Loucy (cell line): ENCODE results near the gene FRZB.
A peak's percentile ranks its signal among the peaks of the same experiment; 100 is the strongest.

Experiments
- H2AFZ ChIP-seq: fragments of 200-600 bp; sonication (generic); 2 replicates; pipeline ENCODE4 v1.6.0; 2016; ENCODE audit warnings: antibody characterized with exemption, mild to moderate bottlenecking, low read length, moderate library complexity
- H3F3A ChIP-seq: fragments of 200-600 bp; 2 replicates; pipeline ENCODE4 v1.6.0; 2016; ENCODE audit warnings: antibody characterized with exemption, low read depth, mild to moderate bottlenecking
- H3K27me3 ChIP-seq: fragments of 200-600 bp; sonication (generic); 2 replicates; pipeline ENCODE4 v1.6.1; 2014; ENCODE audit warnings: low read length, mild to moderate bottlenecking; ENCODE audit not compliant: insufficient read depth, poor library complexity, severe bottlenecking
- H3K36me3 ChIP-seq: fragments of 200-600 bp; sonication (generic); 2 replicates; pipeline ENCODE4 v1.6.1; 2016; ENCODE audit warnings: low read length; ENCODE audit not compliant: insufficient read depth
- H3K4me1 ChIP-seq: fragments of 200-600 bp; sonication (generic); 2 replicates; pipeline ENCODE4 v1.5.1; 2014; ENCODE audit warnings: low read length, mild to moderate bottlenecking; ENCODE audit not compliant: insufficient read depth, poor library complexity, severe bottlenecking
- H3K4me2 ChIP-seq: fragments of 200-600 bp; sonication (generic); 2 replicates; pipeline ENCODE4 v1.6.0; 2014; ENCODE audit warnings: antibody characterized with exemption, low read length, low read depth, mild to moderate bottlenecking; ENCODE audit not compliant: poor library complexity, severe bottlenecking
- H3K4me3 ChIP-seq: fragments of 200-600 bp; sonication (generic); 2 replicates; pipeline ENCODE4 v1.5.1; 2014; ENCODE audit warnings: low read length, mild to moderate bottlenecking, mixed read lengths; ENCODE audit not compliant: poor library complexity, severe bottlenecking
- H3K79me2 ChIP-seq: fragments of 200-600 bp; sonication (generic); 2 replicates; pipeline ENCODE4 v1.6.1; 2014; ENCODE audit warnings: low read length; ENCODE audit not compliant: insufficient read depth
- H3K9ac ChIP-seq: fragments of 200-600 bp; sonication (generic); 2 replicates; pipeline ENCODE4 v1.6.0; 2014; ENCODE audit warnings: mild to moderate bottlenecking, low read depth, low read length, moderate library complexity; ENCODE audit not compliant: poor library complexity, severe bottlenecking
- H3K9me2 ChIP-seq: fragments of 200-600 bp; sonication (generic); replicated peaks from 2 replicates; pipeline ENCODE4 v1.6.1; 2016; ENCODE audit warnings: low read depth, low read length, mixed read lengths
- H3K9me3 ChIP-seq: fragments of 200-600 bp; sonication (generic); 2 replicates; pipeline ENCODE4 v1.6.1; 2014; ENCODE audit warnings: mild to moderate bottlenecking, antibody characterized with exemption, low read length, low read depth; ENCODE audit not compliant: insufficient read depth
- H4K20me1 ChIP-seq: fragments of 200-600 bp; sonication (generic); 2 replicates; pipeline ENCODE4 v1.6.0; 2014; ENCODE audit warnings: antibody characterized with exemption, low read length, mild to moderate bottlenecking; ENCODE audit not compliant: insufficient read depth, poor library complexity, severe bottlenecking
- EZH2phosphoT487 ChIP-seq: fragments of 200-600 bp; IDR thresholded peaks from 2 replicates; pipeline ENCODE4 v1.6.1; 2018; ENCODE audit warnings: antibody characterized with exemption, mild to moderate bottlenecking, moderate library complexity, borderline replicate concordance
- TF ChIP-seq, protein P1 (sequence below): fragments of 200-600 bp; sonication (generic); conservative IDR thresholded peaks from 2 replicates; pipeline ENCODE4 v1.5.1; 2014; ENCODE audit warnings: mild to moderate bottlenecking, antibody characterized with exemption, low read length

The FRZB gene

DNA sequence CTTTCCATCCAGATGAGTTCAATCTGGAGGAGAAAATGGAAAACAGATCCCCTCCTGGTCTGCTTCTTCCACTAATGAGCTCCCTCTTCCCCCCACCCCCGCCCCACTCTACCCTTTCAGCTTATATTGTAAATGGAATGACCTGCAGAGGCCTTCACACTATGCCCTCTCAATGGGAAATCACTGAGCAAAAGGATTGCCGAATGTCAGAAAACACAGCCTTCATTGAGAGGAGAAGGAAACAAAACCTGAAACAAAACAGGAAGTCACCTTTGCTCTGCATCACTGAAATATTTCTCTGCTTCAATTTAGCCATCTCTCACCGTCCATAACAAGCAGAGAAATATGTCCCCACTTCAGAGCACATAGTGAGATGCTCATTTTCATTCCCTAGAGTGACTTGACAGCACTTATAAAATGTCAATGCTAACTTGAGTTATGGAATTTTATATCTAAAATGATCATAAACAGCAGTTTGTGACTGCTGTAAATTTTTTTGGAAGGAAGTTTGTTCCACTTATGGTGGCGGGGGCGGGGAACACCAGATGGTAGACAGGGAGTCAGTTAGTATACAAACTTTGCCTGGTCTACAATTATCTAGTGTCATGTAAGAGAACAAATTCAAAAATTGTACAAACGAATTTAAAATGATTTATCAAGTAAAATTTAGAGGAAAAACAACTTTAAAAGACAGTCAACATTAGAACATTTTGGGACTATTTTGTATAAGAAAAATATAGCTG is 1.8 kb upstream of the FRZB start:
- Histone ChIP-seq H3F3A (no peaks in the 10 kb centered on the region), H3K27me3 (no peaks in the 10 kb centered on the region), H3K9ac (no peak overlapping the region), H3K79me2 (no peaks in the 10 kb centered on the region), H3K4me2 (no peak overlapping the region), H3K9me2 (no peaks in the 10 kb centered on the region), H4K20me1 (no peaks in the 10 kb centered on the region), H3K4me3 (no peak overlapping the region), H3K9me3 (no peaks in the 10 kb centered on the region; the same call in 1 of the 2 replicates), H3K36me3 (no peaks in the 10 kb centered on the region), H3K4me1 (peaks cover 6% of the 10 kb centered on the region), H2AFZ (peak overlapping the region; percentile 64)
- TF ChIP-seq, protein P1, sequence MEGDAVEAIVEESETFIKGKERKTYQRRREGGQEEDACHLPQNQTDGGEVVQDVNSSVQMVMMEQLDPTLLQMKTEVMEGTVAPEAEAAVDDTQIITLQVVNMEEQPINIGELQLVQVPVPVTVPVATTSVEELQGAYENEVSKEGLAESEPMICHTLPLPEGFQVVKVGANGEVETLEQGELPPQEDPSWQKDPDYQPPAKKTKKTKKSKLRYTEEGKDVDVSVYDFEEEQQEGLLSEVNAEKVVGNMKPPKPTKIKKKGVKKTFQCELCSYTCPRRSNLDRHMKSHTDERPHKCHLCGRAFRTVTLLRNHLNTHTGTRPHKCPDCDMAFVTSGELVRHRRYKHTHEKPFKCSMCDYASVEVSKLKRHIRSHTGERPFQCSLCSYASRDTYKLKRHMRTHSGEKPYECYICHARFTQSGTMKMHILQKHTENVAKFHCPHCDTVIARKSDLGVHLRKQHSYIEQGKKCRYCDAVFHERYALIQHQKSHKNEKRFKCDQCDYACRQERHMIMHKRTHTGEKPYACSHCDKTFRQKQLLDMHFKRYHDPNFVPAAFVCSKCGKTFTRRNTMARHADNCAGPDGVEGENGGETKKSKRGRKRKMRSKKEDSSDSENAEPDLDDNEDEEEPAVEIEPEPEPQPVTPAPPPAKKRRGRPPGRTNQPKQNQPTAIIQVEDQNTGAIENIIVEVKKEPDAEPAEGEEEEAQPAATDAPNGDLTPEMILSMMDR: no peak
- no peak for TF ChIP-seq EZH2phosphoT487

DNA sequence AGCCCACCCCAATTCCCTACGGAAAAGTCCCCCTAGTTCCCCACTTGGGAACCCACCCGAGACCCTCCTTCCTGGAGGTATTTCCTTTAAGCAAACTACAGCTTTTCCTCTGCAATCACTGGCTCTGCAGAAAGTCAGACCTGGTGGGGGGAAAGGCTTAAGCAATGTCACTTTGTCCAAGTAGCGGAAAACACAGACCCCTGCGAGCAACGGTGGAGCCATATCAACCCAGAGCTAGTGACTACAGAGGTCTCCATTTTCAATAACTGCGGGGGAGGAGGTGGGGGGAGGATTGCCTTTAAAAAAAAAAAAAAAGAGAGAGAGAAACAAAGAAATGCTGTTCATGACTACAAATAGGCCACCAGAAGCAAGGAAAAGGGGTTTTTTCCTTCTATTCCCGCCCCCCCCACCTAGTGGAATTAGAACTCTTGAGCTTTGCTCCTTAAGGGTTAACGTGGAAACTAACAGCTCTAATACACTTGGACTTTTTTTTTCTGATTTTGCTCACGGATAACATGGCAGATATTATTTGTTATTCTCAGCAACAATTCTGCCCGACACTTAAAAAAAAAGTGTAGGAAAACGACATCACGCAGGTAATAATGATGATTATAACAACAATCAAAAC is 1.1 kb upstream of the FRZB start:
- H3K4me2 ChIP-seq: no peak overlapping the region
- H2AFZ ChIP-seq: peak overlapping the region; percentile 64
- no peaks in the 10 kb centered on the region for H4K20me1 ChIP-seq
- H3K4me3 ChIP-seq: no peak overlapping the region
- H3K9me2 ChIP-seq: no peaks in the 10 kb centered on the region
- TF ChIP-seq EZH2phosphoT487: no peak
- H3K36me3 ChIP-seq: no peaks in the 10 kb centered on the region
- peaks cover 6% of the 10 kb centered on the region for H3K4me1 ChIP-seq
- no peaks in the 10 kb centered on the region for H3F3A ChIP-seq
- H3K79me2 ChIP-seq: no peaks in the 10 kb centered on the region
- H3K9ac ChIP-seq: no peak overlapping the region
- H3K27me3 ChIP-seq: no peaks in the 10 kb centered on the region
- no peaks in the 10 kb centered on the region for H3K9me3 ChIP-seq

DNA sequence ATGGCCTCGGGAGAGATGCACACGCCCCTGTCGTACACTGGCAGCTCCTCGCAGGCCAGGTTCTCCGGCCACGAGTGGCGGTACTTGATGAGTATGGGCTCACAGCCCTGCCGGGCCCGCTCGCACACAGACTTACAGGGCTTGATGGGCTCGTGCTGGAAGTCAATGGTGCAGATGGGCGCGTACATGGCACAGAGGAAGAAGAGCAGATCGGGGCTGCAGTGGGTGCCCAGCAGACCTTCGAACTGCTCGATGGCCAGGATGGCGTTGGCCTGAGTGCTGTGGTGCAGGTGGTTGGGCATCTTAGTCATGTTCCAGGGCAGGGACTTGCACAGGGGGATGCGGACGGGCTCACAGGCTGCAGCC is 359 bp downstream of the FRZB start:
- Histone ChIP-seq H3K4me2 (no peak overlapping the region), H3K36me3 (no peaks in the 10 kb centered on the region), H3F3A (no peaks in the 10 kb centered on the region), H2AFZ (no peak overlapping the region), H3K4me1 (peaks cover 6% of the 10 kb centered on the region), H3K9ac (no peak overlapping the region), H3K9me3 (no peaks in the 10 kb centered on the region), H3K9me2 (no peaks in the 10 kb centered on the region), H3K27me3 (no peaks in the 10 kb centered on the region), H4K20me1 (no peaks in the 10 kb centered on the region), H3K4me3 (no peak overlapping the region), H3K79me2 (no peaks in the 10 kb centered on the region)
- TF ChIP-seq, protein P1: no peak
- TF ChIP-seq EZH2phosphoT487: no peak
